Measurements from ENCODE around the gene SPNS2.

GRCh38 chr17:4449736-4450135, 48.9 kb upstream of the SPNS2 start:
- TF ChIP-seq SMC3 (IDR thresholded peaks at IDR 0.05; ENCODE audit: low read depth, low read length) = no peak
- no peak for TF ChIP-seq CTCF (IDR thresholded peaks at IDR 0.05)
- no peak for TF ChIP-seq FOXM1 (IDR thresholded peaks at IDR 0.05; ENCODE audit: low read depth)
- TF ChIP-seq NFIC (IDR thresholded peaks at IDR 0.05; ENCODE audit: borderline replicate concordance) = no peak
- no peak for TF ChIP-seq RCOR1 (IDR thresholded peaks at IDR 0.05; ENCODE audit: low read length)
- no peak for TF ChIP-seq GATA2 (CRISPR knock-in tag; IDR thresholded peaks at IDR 0.05)
- TF ChIP-seq POLR2AphosphoS5 (IDR thresholded peaks at IDR 0.05; ENCODE audit: low read depth, low read length) = no peak
- TF ChIP-seq JUND (IDR thresholded peaks at IDR 0.05) = no peak
- no peak for TF ChIP-seq MXI1 (IDR thresholded peaks at IDR 0.05; ENCODE audit: low read depth, low read length)

Measured in SK-N-SH (cell line).